Brain pericyte (primary cell): Measurements from ENCODE around the gene EML1.

Experiments
- DNase-seq: peaks from one replicate; pipeline ENCODE4 v3.0.0-alpha.2; 2012; ENCODE audit warnings: low read depth, low spot score

Gene EML1

DNA sequence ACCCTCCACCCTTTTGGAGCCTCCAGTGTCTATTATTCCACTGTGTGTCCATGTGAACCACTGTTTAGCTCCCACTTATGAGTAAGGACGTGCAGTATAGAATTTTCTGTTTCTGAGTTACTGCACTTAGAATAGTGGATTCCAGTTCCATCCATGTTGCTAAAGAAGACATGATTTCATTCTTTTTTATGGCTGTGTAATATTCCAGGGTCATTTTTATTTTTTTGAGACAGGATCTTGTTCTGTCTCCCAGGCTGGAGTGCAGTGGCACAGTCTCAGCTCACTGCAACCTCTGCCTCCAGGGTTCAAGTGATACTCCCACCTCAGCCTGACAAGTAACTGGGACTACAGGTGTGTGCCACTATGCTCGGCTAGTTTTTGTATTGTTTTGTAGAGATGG is 31.6 kb downstream of the EML1 start:
- DNase-seq, result no peak

DNA sequence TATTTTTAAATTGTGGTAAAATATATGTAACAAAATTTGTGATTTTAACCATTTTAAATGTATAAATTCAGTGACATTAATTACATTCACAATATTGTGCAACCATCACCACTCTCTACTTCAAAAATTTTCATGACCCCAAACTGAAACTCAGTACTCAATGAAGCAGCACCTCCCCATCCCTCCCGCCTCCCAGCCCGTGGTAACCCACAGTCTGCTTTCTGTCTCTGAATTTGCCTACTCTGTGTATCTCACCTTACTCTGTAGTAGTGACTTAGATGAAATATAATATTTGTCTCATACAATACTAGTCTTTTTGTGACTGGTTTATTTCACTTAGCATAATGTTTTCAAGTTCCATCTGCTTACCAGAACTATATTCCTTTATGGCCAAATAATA is 36.2 kb downstream of the EML1 start:
- DNase-seq, result no peak

DNA sequence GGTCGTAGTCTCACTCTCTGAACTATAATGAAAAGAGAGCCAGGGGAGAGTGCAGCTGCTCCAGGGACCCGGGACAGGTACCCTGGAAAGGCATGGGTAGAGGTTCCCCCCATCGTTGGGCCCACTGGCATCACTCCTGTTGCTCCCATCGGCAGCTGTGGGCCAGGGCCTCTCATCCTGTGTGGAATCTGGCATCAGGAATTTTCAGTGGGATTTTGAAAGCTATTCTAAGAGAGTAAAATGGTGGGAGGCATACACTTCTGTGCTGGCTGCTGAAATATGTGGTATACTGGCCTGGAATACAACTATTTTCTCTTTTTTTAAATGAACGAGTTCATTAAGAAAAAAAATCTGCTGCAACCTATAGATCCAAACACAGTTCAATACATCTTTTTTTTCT is 38.1 kb downstream of the EML1 start:
- no peak for DNase-seq

DNA sequence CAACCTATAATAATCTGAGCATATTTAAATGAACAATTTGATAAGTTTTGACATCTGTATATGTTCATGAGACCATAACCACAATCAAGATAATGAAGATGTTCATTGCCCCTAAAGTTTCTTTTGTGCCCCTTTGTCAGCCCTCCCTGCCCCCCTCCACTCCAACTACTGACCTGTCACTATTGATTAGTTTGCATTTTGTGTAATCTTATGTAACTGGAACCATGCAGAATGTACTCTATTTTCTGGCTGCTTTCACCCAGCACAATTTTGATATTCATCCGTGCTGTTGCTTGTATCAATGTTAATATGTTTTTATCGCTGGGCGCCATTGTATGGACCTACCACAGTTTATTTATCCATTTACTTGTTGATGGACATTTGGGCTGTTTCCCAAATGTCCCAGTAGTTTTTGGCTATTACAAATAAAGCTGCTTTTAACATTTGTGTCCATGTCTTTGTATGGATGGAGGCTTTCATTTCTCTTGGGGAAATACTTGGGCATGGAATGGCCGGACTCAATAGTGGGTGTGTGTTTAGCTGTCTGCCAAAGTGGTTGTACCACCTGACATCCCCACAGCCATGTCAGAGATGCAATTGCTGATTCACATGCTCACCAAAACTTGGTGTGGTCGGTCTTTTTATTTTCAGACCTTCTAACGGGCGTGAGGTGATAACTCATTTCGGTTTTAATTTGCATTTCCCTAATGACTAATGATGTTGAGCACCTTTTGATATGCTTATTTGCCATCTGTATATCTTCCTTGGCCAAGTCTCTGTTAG is 38.9 kb downstream of the EML1 start:
- no peak for DNase-seq

DNA sequence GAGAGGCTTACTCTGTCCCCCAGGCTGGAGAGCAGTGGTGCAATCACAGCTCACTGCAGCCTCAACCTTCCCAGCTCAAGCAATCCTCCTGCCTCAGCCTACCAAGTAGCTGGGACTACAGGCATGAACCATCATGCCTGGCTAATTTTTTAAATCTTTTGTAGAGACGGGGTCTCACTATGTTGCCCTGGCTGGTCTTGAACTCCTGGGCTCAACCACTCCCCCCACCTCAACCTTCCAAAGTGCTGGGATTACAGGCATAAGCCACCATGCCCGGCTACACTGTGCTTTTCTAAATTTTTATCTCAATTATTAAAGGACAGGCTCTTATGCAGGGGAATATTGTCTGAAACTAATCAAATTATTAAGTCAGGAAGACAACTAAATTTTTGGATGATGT is 44.6 kb downstream of the EML1 start:
- DNase-seq, result no peak

DNA sequence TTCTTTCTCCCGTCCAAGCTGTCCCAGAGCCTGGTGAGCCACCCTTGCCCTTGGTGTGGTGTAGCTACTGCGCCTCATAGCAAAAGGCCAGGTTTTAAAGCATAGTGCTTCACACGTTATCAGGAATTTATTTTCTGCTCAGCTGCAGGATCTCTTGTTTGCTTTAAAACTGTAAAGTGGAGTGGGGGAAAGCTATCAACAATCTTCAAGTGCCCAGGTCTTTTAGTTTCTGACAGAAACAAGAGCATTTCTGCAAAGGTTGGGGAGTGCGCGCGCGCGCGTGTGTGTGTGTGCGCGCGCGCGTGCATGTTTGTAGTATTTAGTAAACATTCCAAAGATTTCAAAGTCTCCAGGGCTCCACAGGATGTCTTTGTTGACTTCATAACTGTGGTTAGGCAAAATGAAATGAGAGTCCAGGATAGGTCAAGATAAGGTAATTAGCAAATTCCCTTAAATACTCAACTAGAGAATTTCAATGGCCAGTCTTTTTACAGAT is 45.5 kb downstream of the EML1 start:
- no peak for DNase-seq

DNA sequence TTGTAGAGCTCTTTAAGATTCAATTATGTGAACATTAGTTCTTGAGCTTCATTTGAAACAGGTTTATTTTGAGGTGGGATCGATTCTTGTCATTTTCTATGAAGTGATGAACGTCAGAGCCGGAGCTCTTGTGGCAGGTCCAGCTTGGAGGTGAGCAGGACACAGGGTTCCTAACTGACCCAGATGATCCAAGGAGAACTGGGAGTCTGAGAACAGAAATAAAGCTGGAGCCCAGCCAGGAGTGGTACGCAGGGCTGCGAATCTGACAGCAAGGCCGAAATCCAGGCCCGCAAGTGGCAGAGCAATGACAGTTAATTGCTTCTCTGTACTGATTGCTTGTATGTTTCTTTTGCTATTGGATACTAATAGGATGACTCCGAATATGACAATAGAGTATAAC is 46.5 kb downstream of the EML1 start:
- no peak for DNase-seq

DNA sequence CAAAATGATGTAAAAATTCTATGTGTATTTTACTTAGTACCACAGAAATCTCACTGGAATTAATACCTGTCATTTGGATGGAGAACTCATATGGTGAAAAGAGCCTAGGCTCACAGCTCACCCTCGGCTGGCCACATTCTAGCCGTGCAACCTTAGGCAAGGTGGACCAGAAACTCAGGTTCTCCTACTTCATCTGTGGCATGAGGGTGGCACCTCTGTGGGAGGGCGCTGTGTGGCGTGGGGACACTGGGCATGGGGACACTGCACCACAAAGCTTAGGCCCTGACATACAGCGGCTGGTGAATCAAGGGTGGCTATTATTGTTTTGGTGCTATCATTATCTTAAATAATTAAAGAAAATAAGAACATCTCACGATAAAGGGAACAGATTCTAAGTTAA is 47.1 kb downstream of the EML1 start:
- DNase-seq, result no peak

DNA sequence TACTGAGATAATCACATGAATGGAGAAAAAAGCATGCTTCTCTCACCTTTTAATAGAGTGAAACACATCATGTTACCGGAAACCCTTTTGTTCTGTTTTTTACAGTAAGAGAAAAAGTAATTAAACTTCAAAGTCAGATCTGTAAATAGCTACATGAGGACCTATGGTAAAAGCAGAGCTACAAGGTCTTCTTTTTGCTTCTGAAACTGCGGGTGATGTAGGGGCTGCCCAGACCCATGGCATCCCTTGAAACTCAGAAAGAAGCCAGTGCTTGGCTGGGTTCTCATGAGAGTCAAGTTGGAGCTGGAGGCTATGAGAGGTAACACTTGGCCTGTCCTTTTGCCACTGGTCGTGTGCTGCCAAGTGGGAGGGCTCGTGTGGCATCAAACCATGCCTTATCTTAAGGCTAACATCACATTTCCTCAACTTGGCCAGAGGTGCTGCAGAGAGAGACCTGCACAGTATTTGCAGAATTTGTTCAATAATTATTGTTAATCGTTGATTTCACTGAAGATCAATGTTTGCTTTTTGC is 47.6 kb downstream of the EML1 start:
- no peak for DNase-seq

DNA sequence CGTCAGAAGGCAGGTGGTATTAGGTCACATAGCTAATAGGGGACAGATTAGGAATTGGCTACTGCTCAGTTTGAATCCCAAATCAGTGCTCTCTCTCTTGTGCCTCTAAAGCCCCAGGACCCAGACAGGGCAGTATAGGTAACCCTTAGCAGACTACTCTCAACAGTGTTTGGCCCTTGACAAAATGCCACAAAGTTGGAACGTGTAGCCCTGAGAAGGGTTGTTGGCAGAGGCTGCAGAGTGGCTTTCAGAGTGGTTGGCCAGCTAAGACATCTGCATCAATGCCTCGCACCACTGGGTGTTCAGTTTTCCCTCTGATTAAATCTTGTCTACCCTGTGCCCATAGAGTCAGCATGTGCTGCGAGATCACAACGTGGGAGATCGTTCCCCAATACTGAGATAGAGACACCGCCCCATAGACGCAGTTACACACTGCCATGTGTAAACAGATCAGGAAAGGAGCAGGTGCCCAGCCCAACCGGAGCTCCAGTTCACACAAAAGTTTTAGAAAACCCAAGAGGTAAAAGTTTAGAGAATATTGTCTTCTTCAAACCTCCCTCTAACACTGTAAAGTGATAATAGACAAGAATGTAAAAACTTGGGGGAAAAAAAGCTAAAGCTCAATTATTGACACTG is 48.3 kb downstream of the EML1 start:
- DNase-seq, result no peak

DNA sequence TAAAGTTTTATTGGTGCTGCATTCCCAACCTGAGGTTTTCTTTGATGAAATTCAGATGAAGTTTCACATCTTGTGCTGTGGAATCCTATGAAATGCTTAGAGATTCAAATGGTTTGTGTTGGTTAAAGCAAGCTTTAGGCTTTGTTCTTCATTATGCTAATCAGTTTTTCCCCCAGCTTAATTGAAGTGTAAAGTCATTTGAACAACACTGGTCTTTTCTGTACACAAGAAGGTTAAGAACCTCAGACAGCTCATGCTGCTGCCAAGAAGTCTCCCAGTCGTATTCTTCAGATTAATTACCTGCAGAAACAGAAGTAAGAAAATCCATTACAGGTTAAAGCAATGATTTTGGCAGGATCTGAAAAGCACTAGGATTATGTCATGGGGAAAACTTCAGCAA is 48.9 kb downstream of the EML1 start:
- no peak for DNase-seq

DNA sequence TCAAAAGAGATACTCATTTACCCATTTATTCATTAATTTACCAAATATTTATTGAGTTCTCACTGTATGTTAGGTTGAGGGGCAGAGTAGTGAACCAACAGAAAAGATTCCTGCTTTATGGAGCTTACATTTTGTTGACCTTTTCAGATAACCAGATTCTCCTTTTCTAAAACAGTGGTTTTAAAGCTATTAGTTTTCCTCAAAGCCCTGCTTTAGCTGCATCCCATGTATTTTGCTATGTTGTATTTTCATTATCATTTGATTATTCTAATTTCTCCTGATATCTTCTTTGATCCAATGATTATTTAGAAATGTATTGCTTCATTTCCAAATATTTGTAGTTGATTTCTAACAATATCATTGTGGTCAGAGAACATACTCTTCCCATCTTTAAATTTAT is 53.6 kb downstream of the EML1 start:
- DNase-seq, result no peak

DNA sequence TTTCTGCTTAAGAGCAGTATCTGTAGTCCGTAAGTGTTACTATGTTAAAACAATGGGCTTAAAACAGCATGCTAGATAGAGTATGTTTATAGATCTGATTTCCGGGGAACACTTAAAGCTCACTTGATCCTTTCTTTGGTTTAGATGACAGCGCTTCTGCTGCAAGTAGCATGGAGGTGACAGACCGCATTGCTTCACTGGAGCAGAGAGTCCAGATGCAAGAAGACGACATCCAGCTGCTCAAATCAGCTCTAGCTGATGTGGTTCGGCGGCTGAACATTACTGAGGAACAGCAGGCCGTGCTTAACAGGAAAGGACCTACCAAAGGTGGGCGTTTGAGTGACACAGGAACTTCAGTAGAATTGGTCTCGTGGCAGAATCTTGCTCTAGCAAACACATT is 57.5 kb downstream of the EML1 start:
- DNase-seq, result no peak

DNA sequence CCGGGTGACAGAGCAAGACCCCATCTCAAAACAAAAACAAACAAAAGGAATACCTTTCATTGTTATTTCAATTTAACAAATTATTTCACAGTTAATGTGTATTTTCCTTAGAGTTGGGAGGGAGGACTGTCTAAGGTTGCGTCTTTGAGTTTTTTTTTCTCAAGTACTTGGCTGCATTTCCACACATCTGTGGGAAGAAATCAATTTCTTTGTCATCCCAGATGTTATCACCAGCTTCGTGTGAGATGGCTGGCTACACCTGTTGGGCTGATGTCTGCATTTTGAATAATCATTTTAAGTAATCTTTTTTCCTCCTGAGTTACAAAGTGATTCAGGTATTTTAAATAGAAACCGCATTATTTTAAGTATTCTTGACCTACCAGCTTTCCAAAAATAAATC is 59.4 kb downstream of the EML1 start:
- DNase-seq, result no peak

DNA sequence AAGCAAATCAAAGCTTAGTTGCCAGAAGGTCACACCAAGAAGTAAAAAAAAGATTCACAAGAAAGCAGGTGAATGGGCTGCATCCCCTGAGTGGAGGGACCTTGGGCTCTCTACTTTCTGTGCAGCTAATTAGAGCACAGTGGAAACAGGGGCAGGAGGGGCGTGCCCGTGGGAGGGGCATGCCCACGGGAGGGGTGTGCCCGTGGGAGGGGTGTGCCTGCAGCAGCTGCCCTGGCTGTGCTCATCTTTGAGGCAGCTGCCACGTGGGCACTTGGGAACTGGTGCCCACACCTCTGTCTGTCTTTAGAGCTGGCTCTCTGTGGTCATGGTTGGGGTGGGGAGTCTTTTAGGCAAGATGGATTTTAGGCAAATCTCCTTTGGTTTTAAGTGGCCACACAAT is 60.0 kb downstream of the EML1 start:
- no peak for DNase-seq

DNA sequence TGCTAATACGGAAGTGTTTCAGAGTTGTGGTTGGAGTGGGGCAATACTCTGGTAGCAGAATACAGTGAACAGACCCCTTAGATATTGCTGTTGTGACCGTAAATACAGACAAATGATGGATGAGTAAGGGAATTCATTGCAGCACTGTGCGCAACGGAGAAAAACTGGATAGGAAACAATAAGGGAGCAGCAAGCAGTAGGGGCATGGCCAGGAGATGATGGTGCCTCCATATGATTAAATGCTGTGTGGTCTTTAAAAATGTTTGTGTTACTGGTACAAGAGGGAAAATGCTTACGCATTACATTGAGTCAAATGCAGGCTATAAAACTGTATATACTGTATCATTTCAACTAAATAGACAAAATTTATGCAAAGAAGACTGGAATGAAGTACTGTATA is 61.6 kb downstream of the EML1 start:
- DNase-seq, result no peak

DNA sequence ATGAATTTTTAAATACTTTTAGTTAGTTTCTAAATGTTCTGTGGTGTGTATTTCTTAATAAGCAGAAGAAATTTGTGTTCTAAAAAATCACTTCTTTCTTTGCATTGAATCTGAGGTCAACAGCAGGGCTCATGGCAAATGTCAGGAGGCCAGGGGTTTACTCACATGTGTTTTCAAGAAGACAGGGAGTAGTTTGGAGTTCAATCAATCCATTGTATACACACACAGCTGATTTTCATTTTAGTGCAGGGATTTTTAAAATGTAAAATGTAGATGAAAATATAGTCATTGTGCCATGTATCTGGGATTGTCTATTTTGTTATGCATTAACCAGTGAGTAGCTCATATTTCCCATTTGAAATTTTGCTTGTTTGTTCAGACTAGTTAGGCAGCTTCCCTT is 62.1 kb downstream of the EML1 start:
- DNase-seq, result no peak

DNA sequence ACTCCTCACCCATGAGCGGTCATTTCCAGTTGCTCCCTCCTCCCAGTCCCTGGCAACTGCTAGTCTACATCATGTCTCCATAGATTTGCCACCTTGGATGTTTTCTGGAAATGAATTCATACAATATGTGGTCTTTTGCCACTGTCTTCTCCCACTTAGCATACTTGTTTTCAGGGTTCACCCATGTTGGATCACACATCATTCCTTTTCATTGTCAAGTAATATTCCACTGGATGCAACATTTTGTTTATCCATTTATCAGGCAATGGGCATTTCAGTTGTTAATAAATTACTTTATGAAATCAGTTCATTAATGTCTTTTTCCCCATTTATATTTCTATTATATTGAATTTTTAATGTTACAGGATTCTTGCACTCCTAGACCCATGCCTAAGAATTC is 64.3 kb downstream of the EML1 start:
- no peak for DNase-seq

DNA sequence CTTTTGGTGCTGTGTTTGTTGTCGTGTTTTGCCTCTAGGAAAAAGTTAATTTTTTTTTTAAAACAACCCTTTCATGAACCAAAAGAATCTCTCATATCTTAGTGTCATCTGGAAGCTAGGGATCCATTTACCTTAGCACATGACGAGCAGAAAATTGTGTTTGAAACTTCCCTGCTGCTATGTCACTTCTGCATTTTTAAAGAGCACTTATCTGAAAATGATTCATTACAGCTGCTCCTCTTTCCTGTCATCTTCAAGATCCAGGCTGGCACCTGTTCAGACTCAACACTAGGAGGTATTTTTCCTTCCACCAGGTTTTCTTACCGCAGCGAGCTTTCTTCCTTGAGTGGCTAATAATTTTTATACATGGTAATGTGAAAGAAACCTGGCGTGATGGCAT is 67.0 kb downstream of the EML1 start:
- DNase-seq, result no peak

DNA sequence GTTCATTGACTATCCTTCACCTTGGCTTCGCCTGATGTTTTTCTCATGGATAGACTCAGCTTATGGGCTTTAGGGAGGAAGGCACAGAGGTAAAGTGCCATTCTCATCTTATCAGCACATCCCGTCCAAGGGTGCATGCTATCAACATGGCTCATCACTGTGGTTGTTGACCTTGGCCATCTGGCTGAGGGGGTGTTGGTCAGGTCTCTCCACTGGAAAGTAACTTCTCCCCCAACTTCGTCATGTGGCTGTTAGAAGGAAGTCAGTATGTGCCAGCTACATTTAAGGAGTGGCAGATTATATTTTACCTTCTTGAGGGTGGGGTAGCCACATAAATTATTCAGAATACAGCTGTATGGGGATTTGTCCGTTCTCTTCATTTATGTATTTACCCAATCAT is 68.9 kb downstream of the EML1 start:
- DNase-seq, result no peak

DNA sequence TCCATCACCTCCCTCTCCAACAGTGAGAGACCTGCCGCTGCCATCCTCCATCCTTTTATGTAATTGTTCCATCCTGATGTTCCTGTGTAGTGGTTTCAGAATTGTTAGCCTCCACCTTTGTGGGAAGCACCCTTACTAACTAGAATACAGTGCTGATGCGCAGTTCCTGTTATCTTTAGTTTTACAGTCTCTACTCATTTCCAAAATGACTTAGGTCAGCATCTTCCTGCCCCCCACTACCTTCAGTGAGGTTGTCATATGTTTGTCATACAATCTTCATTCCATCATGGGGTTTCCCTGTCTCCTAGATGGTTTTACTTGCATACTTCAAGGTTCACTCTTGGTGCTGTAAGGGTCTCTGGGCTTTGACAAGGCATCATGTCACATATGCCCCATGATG is 69.8 kb downstream of the EML1 start:
- no peak for DNase-seq

DNA sequence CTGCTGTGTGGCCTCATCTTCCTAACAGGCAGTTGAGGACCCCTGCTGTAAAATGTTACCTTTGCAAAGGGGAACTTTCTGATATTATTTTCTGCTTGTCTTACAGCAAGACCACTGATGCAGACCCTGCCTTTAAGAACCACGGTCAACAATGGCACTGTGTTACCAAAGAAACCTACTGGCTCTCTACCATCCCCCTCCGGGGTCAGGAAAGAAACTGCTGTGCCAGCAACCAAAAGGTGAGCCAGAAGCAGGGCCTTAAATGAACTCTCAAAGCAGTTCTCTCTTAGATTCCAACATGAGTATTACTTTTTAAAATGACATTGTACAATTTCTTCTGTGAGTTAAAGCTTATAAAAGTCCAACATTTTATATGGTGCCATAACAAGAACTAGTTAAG is 72.2 kb downstream of the EML1 start:
- no peak for DNase-seq

DNA sequence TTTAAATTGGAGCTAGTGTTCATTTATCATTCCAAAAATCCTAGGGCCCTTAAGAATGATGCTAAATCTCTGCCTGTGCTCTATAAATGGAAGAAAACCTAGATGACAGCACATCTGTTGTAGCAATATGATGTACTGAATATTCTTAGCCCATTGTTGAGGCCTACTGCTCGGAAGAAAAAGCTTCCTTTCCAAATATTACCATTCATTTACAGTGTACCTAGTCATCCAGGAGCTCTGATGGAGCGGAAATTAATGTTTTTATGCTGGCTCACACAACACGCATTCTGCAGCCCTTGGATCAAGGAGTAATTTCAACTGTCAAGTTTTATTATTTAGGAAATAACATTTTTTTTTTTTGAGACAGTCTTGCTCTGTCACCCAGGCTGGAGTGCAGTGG is 77.4 kb downstream of the EML1 start:
- DNase-seq, result no peak
